H1 (cell line): Measurements from ENCODE around the gene FIZ1. TPM values are rescaled to one million over a fixed set of nuclear protein-coding genes. Genes with fewer than 3 reads are reported as not detected.
A peak's percentile ranks its signal among the peaks of the same experiment; 100 is the strongest.

Experiments used
- CTCF ChIA-PET: fragments of 300-600 bp; sonication (Branson Sonifier 250); formaldehyde crosslinking; loops from one replicate; lab custom pipeline; 2021; ENCODE audit not compliant: partially characterized antibody; lab: Charles Lee
- POLR2A ChIA-PET: fragments of 300-600 bp; sonication (Branson Sonifier 250); formaldehyde crosslinking; loops from one replicate; lab custom pipeline; 2021; ENCODE audit warnings: inconsistent platforms; ENCODE audit not compliant: partially characterized antibody; lab: Charles Lee
- DNase-seq, 2 experiments: peaks; one replicate each; pipeline versions ENCODE4 v3.0.0 to v3.0.0-alpha.2; 2010 to 2022; ENCODE audit warnings: low spot score in 2 of 2, low read depth in 1 of 2, mixed read lengths in 1 of 2
- FAIRE-seq: peaks from 2 replicates; lab custom pipeline; 2011; peaks lifted over from hg19 to GRCh38; lab: Jason Lieb, UNC
- H2AFZ ChIP-seq: 2 replicates; pipeline ENCODE4 v1.8.1; 2012; ENCODE audit warnings: low read length, inconsistent platforms
- H2AK5ac ChIP-seq: 2 replicates; pipeline ENCODE4 v1.6.1; 2013; ENCODE audit warnings: low read depth, low read length
- H2BK120ac ChIP-seq: replicated peaks from 2 replicates; pipeline ENCODE3; 2013; ENCODE audit warnings: low read depth, low read length, inconsistent platforms
- H2BK12ac ChIP-seq: 2 replicates; pipeline ENCODE4 v1.6.1; 2013; ENCODE audit warnings: low read depth, low read length
- H2BK15ac ChIP-seq: 2 replicates; pipeline ENCODE4 v1.6.1; 2013; ENCODE audit warnings: low read length
- H2BK20ac ChIP-seq: 2 replicates; pipeline ENCODE4 v1.6.1; 2013; ENCODE audit warnings: low read length
- H2BK5ac ChIP-seq: 2 replicates; pipeline ENCODE4 v1.6.1; 2013; ENCODE audit warnings: low read depth, low read length
- H3K14ac ChIP-seq: 2 replicates; pipeline ENCODE4 v1.6.1; 2013; ENCODE audit warnings: inconsistent platforms; ENCODE audit not compliant: insufficient read length
- H3K18ac ChIP-seq: 2 replicates; pipeline ENCODE4 v1.6.1; 2013; ENCODE audit warnings: low read length; ENCODE audit errors: extremely low read depth
- H3K23ac ChIP-seq: 2 replicates; pipeline ENCODE4 v1.6.1; 2013; ENCODE audit warnings: inconsistent platforms; ENCODE audit not compliant: insufficient read length
- H3K23me2 ChIP-seq: 2 replicates; pipeline ENCODE4 v1.6.1; 2013; ENCODE audit warnings: low read depth, low read length
- H3K27ac ChIP-seq: 2 replicates; pipeline ENCODE4 v1.6.1; 2011; ENCODE audit warnings: low read depth, low read length, inconsistent platforms
- H3K27me3 ChIP-seq, 4 experiments: replicated peaks in 1 of 4; 1 replicate in 1 of 4; 2 replicates in 3 of 4; pipeline versions ENCODE4 v1.6.1 to v1.8.1; 2011 to 2013; ENCODE audit warnings: low read length in 3 of 4, mild to moderate bottlenecking in 3 of 4, inconsistent platforms in 2 of 4, mixed read lengths in 2 of 4, moderate library complexity in 1 of 4; ENCODE audit not compliant: control insufficient read depth in 3 of 4, insufficient read depth in 3 of 4; ENCODE audit errors: extremely low read depth in 1 of 4
- H3K36me3 ChIP-seq, 4 experiments: 2 replicates each; pipeline versions ENCODE4 v1.6.1 to v1.8.1; 2011 to 2013; ENCODE audit warnings: mild to moderate bottlenecking in 4 of 4, low read length in 3 of 4, moderate library complexity in 2 of 4, control low read depth in 1 of 4, inconsistent platforms in 1 of 4; ENCODE audit not compliant: insufficient read depth in 4 of 4, control insufficient read depth in 2 of 4
- H3K4ac ChIP-seq: replicated peaks from 2 replicates; pipeline ENCODE3; 2013; ENCODE audit warnings: low read length, low read depth, mixed read lengths, inconsistent platforms; ENCODE audit not compliant: insufficient read length
- H3K4me1 ChIP-seq, 4 experiments: replicated peaks in 1 of 4; 1 replicate in 1 of 4; 2 replicates in 3 of 4; pipeline versions ENCODE4 v1.6.1 to v1.8.1; 2011 to 2013; ENCODE audit warnings: low read length in 3 of 4, inconsistent platforms in 2 of 4, mixed read lengths in 1 of 4; ENCODE audit not compliant: insufficient read depth in 4 of 4, control insufficient read depth in 3 of 4
- H3K4me2 ChIP-seq, 2 experiments: 2 replicates each; pipeline versions ENCODE4 v1.6.1 to v1.8.1; 2011 to 2013; ENCODE audit warnings: low read depth in 2 of 2, low read length in 2 of 2, control low read depth in 1 of 2, inconsistent platforms in 1 of 2, mild to moderate bottlenecking in 1 of 2; ENCODE audit not compliant: insufficient read depth in 1 of 2
- H3K4me3 ChIP-seq, 4 experiments: fragments of 200-600, 300-600 bp in 1 of 4; sonication (generic), shearing (Covaris generic), sonication (Bioruptor Twin) in 1 of 4; 2 replicates each; pipeline versions ENCODE4 v1.5.1 to v1.8.1; 2011 to 2016; ENCODE audit warnings: low read length in 4 of 4, low read depth in 3 of 4, control low read depth in 2 of 4, inconsistent platforms in 2 of 4, mild to moderate bottlenecking in 2 of 4, mixed read lengths in 1 of 4, moderate library complexity in 1 of 4; ENCODE audit not compliant: insufficient read depth in 2 of 4; ENCODE audit errors: extremely low read depth in 1 of 4
- H3K56ac ChIP-seq: replicated peaks from 2 replicates; pipeline ENCODE3; 2013; ENCODE audit warnings: low read depth, mild to moderate bottlenecking, mixed read lengths, low read length, inconsistent platforms; ENCODE audit not compliant: insufficient read length
- H3K79me1 ChIP-seq: 2 replicates; pipeline ENCODE4 v1.6.1; 2013; ENCODE audit warnings: low read depth, low read length, control low read depth
- H3K79me2 ChIP-seq, 2 experiments: 2 replicates each; pipeline versions ENCODE4 v1.6.1 to v1.8.1; 2012 to 2013; ENCODE audit warnings: low read length in 2 of 2, mild to moderate bottlenecking in 2 of 2, inconsistent platforms in 1 of 2; ENCODE audit not compliant: insufficient read depth in 2 of 2, control insufficient read depth in 1 of 2
- H3K9ac ChIP-seq, 4 experiments: replicated peaks in 1 of 4; 1 replicate in 1 of 4; 2 replicates in 3 of 4; pipeline versions ENCODE4 v1.6.1 to v1.8.1; 2011 to 2013; ENCODE audit warnings: low read depth in 3 of 4, low read length in 3 of 4, control low read depth in 2 of 4, mild to moderate bottlenecking in 2 of 4, moderate library complexity in 2 of 4, inconsistent platforms in 1 of 4; ENCODE audit errors: extremely low read depth in 1 of 4
- H3K9me3 ChIP-seq, 2 experiments: 2 replicates each; pipeline versions ENCODE4 v1.6.1 to v1.8.1; 2012 to 2013; ENCODE audit warnings: mild to moderate bottlenecking in 2 of 2, moderate library complexity in 2 of 2, control low read depth in 1 of 2, inconsistent platforms in 1 of 2, low read depth in 1 of 2, low read length in 1 of 2, mixed read lengths in 1 of 2; ENCODE audit not compliant: insufficient read depth in 2 of 2
- H4K20me1 ChIP-seq, 2 experiments: replicated peaks in 1 of 2; 2 replicates each; pipeline versions ENCODE3 to v1.8.1; 2011 to 2013; ENCODE audit warnings: inconsistent platforms in 2 of 2, low read length in 2 of 2, mild to moderate bottlenecking in 1 of 2; ENCODE audit not compliant: insufficient read depth in 2 of 2, control insufficient read depth in 1 of 2
- H4K5ac ChIP-seq: 2 replicates; pipeline ENCODE4 v1.6.1; 2013; ENCODE audit warnings: low read length, low read depth, mixed read lengths, inconsistent platforms; ENCODE audit not compliant: insufficient read length
- H4K8ac ChIP-seq: 2 replicates; pipeline ENCODE4 v1.8.0; 2013; ENCODE audit warnings: mild to moderate bottlenecking, moderate library complexity, low read length, inconsistent platforms; ENCODE audit not compliant: insufficient read depth; ENCODE audit errors: extremely low read depth
- H4K91ac ChIP-seq: replicated peaks from 2 replicates; pipeline ENCODE3; 2013; ENCODE audit warnings: low read length, mixed read lengths, inconsistent platforms; ENCODE audit not compliant: insufficient read length
- BCL11A ChIP-seq, 2 experiments: IDR thresholded peaks; one replicate each; pipeline ENCODE4 v1.6.1; 2011; ENCODE audit warnings: low read depth in 2 of 2, low read length in 2 of 2, mild to moderate bottlenecking in 2 of 2
- CREB1 ChIP-seq: IDR thresholded peaks from 2 replicates; pipeline ENCODE4 v1.6.1; 2012; ENCODE audit warnings: inconsistent platforms
- HDAC2 ChIP-seq, 2 experiments: fragments of 300-600 bp in 1 of 2; sonication (generic) in 1 of 2; IDR thresholded peaks; 2 replicates each; pipeline ENCODE4 v1.6.1; 2011 to 2012; ENCODE audit warnings: low read depth in 2 of 2, low read length in 2 of 2, mild to moderate bottlenecking in 2 of 2, moderate library complexity in 2 of 2, borderline replicate concordance in 1 of 2, inconsistent platforms in 1 of 2
- JUN ChIP-seq: IDR thresholded peaks from 2 replicates; pipeline ENCODE4 v1.6.1; 2011; ENCODE audit warnings: low read depth, mild to moderate bottlenecking, improper control_type of control experiment, low read length
- NANOG ChIP-seq: IDR thresholded peaks from 2 replicates; pipeline ENCODE4 v1.6.1; 2011; ENCODE audit warnings: low read length, low read depth, mild to moderate bottlenecking, inconsistent platforms; ENCODE audit not compliant: insufficient read depth, poor library complexity, severe bottlenecking
- SIX5 ChIP-seq: IDR thresholded peaks from 2 replicates; pipeline ENCODE4 v1.6.1; 2011; ENCODE audit warnings: mild to moderate bottlenecking, low read depth, low read length
- WGBS, 2 experiments: shearing (Covaris generic) in 1 of 2; methylation state at CpG; one replicate each; pipeline versions ENCODE4 v1.1.6 to v1.1.7; 2013 to 2015; ENCODE audit warnings: low lambda C conversion rate in 2 of 2, mixed read lengths in 2 of 2, inconsistent platforms in 1 of 2, low coverage in 1 of 2, missing lambda C conversion rate in 1 of 2; ENCODE audit not compliant: insufficient replicate concordance in 2 of 2, insufficient coverage in 1 of 2, insufficient read length in 1 of 2; ENCODE audit errors: extremely low coverage in 1 of 2, missing lambda C conversion rate in 1 of 2; 5-methylcytosine and 5-hydroxymethylcytosine counted together
- polyA plus RNA-seq, 7 experiments: library from polyadenylated mRNA; depleted of rRNA in 3 of 7; stranded (reverse) in 5 of 7; unstranded in 2 of 7; fragments of >200 nt in 5 of 7; fragments of 200-250 nt in 2 of 7; gene quantifications; 1 replicate in 5 of 7; 2 replicates in 1 of 7; 4 replicates in 1 of 7; pipeline versions ENCODE4 v1.2.1 to v1.2.3, GENCODE V29; 2011 to 2013; ENCODE audit warnings: missing spikeins in 2 of 7, mixed read lengths in 2 of 7
- total RNA-seq: library from RNA; stranded (reverse); fragmentation: NEBNext Ultra II Directional; extraction: Animal tissue kit (Norgen Biotek cat#: 25700); gene quantifications from 2 replicates; pipeline ENCODE4 v1.2.1, GENCODE V29; 2021
- TF ChIP-seq, protein P1 (sequence below), 3 experiments: IDR thresholded peaks; 1 replicate in 2 of 3; 2 replicates in 1 of 3; pipeline versions ENCODE4 v1.5.1 to v1.6.1; 2011; ENCODE audit warnings: low read length in 3 of 3, mild to moderate bottlenecking in 3 of 3, inconsistent platforms in 2 of 3, low read depth in 1 of 3, moderate library complexity in 1 of 3; ENCODE audit not compliant: insufficient read depth in 1 of 3; ENCODE audit errors: control extremely low read depth in 1 of 3

The FIZ1 gene
- total and polyA plus RNA-seq, 2 of the 8 experiments (the other 6 are each of a cell fraction or from before 2014, with no cell fraction given), result 9.1 to 18.5 TPM

- Histone ChIP-seq H4K8ac (peak within 1 kb of the TSS; percentile 81), H2AK5ac (peak within 1 kb of the TSS; percentile 75; the same call in 1 of the 2 replicates), H3K79me2 (peaks cover 4 to 21% of the 10 kb centered on the region in 2 experiments; a peak in 3 of 4 replicates), H3K36me3 (peaks cover 7 to 13% (median 10%) of the 10 kb centered on the region in 4 experiments), H2BK15ac (no peak within 1 kb of the TSS), H3K23ac (peak within 1 kb of the TSS; percentile 61), H3K27ac (peak within 1 kb of the TSS; percentile 48), H4K20me1 (peaks cover 0 to 7% of the 10 kb centered on the region in 2 experiments), H3K9me3 (no peaks in the 10 kb centered on the region; a peak in 1 of 4 replicates), H3K4me2 (peak within 1 kb of the TSS; percentile 90 to 99), H2AFZ (no peak within 1 kb of the TSS), H3K18ac (peak within 1 kb of the TSS; percentile 94; the same call in 1 of the 2 replicates), H3K9ac (peak within 1 kb of the TSS; percentile 52 to 88 (median 75)), H2BK12ac (0 out of 2 replicates have a peak within 1 kb of the TSS, but pooled peaks have one; percentile 35), H4K91ac (peak within 1 kb of the TSS; percentile 75), H2BK20ac (no peak within 1 kb of the TSS), H2BK120ac (peak within 1 kb of the TSS; percentile 82), H3K79me1 (peaks cover 11% of the 10 kb centered on the region), H2BK5ac (peak within 1 kb of the TSS; percentile 63), H3K56ac (peak within 1 kb of the TSS; percentile 90), H3K14ac (peak within 1 kb of the TSS; percentile 55), H3K4me3 (peak within 1 kb of the TSS; percentile 74 to 98 (median 88)), H3K4ac (peak within 1 kb of the TSS; percentile 96), H3K27me3 (no peaks in the 10 kb centered on the region), H3K4me1 (peaks cover 0 to 22% (median 10%) of the 10 kb centered on the region in 4 experiments; a peak in 6 of 7 replicates), H4K5ac (peak within 1 kb of the TSS; percentile 81), H3K23me2 (peaks cover 31% of the 10 kb centered on the region)
- POLR2A ChIA-PET, result interaction anchor here (0.6 to 9.2 kb wide), 11 partner anchors 9 to 761 kb away, joined by 3 to 96 read pairs (median 4); partner anchors contain the start of genes U2AF2, ZNF628, ZNF784 and ZNF865
- WGBS, 2 experiments, result 2% methylated on average over 32 of the region's 56 CpGs; no CpG with 5 or more reads in 1 of the 2 experiments
- no peak for FAIRE-seq
- peak in 1 of 2 experiments; percentile 90 for DNase-seq
- CTCF ChIA-PET, result interaction anchor here (1.0 to 4.0 kb wide), 5 partner anchors 9 to 62 kb away, joined by 3 to 18 read pairs (median 4); no protein-coding TSS in a partner anchor
- TF ChIP-seq, protein P1, sequence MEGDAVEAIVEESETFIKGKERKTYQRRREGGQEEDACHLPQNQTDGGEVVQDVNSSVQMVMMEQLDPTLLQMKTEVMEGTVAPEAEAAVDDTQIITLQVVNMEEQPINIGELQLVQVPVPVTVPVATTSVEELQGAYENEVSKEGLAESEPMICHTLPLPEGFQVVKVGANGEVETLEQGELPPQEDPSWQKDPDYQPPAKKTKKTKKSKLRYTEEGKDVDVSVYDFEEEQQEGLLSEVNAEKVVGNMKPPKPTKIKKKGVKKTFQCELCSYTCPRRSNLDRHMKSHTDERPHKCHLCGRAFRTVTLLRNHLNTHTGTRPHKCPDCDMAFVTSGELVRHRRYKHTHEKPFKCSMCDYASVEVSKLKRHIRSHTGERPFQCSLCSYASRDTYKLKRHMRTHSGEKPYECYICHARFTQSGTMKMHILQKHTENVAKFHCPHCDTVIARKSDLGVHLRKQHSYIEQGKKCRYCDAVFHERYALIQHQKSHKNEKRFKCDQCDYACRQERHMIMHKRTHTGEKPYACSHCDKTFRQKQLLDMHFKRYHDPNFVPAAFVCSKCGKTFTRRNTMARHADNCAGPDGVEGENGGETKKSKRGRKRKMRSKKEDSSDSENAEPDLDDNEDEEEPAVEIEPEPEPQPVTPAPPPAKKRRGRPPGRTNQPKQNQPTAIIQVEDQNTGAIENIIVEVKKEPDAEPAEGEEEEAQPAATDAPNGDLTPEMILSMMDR (IDR thresholded peaks at IDR 0.05; ENCODE audit: control extremely low read depth in 1 of 3, insufficient read depth in 1 of 3, low read depth in 1 of 3, low read length in 3 of 3), result no peak
- TF ChIP-seq SIX5 (no peak), HDAC2 (IDR thresholded peaks at IDR 0.05; ENCODE audit: borderline replicate concordance in 1 of 2, low read depth in 2 of 2, low read length in 2 of 2) (0 out of 4 replicates have a peak, but pooled peaks have one; percentile 10 to 18), NANOG (no peak), JUN (no peak), BCL11A (IDR thresholded peaks at IDR 0.05; ENCODE audit: low read depth in 2 of 2, low read length in 2 of 2) (no peak), CREB1 (peak; percentile 53)
Observed at GRCh38 chr19:55643003-55643886, 43.9 kb upstream of the FIZ1 start, which contains the start of gene ZNF581. Gene ZNF581 (plus strand): TSS chr19:55643649. CDS start chr19:55644572, 923 bp downstream.
